Measurements from ENCODE around the gene MBNL2.
"Not testable (repeated sequence)": the region's sequence is repeated elsewhere in the genome, so short reads cannot be mapped to it uniquely, and the experiment has no call there.

The MBNL2 gene, protein sequence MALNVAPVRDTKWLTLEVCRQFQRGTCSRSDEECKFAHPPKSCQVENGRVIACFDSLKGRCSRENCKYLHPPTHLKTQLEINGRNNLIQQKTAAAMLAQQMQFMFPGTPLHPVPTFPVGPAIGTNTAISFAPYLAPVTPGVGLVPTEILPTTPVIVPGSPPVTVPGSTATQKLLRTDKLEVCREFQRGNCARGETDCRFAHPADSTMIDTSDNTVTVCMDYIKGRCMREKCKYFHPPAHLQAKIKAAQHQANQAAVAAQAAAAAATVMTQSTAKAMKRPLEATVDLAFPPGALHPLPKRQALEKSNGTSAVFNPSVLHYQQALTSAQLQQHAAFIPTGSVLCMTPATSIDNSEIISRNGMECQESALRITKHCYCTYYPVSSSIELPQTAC

GRCh38 chr13:97221989-97222700 lies at the start of gene MBNL2:
Gene MBNL2, plus strand, starts transcription at chr13:97222333. Its CDS starts 53,903 bp downstream, at chr13:97276236.
- DNase-seq, result peak; percentile 77 to 97 (median 91)

- no peak for DNase-seq
Measured at GRCh38 chr13:97174638-97175037, 47.5 kb upstream of the MBNL2 start.

DNA sequence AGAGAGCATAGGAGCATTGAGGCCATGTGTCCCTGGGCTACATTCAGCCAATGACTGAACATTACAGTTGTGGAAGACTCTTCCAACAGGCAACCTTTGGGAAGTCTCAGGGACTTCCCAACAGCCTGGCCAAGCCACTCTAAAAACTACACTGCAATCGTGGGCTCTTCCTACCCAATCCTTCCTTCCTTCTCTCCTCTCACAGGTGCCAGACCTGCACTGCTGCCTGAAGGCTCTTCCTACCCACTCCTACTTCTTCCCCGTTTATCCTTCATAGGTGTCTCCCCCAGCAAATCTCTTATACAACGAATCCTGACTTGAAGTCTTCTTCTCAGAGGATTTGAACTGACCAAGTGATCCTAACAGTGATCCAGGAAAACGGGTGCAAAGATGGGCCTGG lies 47.1 kb upstream of the MBNL2 start:
- DNase-seq, result no peak

- DNase-seq, result no peak
Measured at GRCh38 chr13:97179501-97179900, 42.6 kb upstream of the MBNL2 start.

DNA sequence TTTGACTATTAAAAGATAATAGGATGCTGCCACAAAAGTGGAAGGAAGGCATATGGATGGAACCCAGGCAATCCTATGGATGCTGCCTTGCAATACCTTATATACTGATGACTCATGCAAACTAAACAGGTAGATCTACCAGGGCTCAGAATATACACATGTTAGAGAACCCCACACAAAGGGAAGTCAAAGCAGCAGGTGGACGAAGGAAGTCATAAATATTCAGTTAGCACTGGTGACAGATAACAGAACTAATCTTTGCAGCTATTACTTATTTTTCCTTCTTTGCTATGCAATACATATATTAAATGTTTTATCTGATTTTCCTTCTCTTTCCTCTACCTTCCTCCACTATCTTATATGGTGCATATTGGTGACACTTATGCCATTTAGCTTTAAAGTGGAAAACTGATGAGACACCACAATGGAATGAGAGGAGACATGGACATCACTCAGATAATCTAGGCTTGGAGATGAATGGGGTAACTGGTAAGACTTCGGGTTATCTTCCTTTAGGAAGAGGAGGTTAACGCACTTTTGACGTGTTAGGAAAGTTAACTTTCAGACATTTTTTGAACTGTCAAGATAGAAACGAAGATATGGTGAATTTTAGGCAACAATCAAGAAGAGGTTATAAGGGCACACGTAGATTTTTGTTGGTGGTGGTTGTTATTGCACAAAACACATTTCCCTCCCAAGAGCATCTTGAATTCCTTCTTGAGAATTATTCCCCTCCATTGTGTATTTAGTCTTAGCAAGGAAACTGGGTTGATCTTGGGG lies 39.8 kb upstream of the MBNL2 start:
- DNase-seq, result peak in 2 of 3 experiments; percentile 25 to 61

- DNase-seq, result no peak
Measured at GRCh38 chr13:97185291-97185690, 36.8 kb upstream of the MBNL2 start.

DNA sequence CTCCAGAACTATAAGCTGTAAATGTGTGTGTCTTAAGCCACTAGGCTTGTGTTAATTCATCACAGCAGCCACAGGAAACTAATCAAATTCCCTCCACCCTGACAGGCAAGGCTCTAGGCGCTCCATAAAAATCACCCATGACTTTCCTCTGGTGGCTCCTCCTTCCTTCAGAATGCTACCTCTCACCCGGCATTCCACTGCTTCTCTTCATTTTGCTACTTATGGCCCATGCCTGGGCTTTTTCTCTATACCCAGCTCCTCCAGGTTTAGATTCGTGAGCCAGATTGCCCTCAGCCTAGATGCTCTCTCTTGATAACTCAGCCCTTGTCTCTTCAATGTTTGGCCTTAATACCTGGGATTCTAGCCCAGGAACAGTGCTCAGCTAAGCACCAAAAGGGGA lies 36.4 kb upstream of the MBNL2 start:
- DNase-seq, result no peak

- no peak for DNase-seq
Measured at GRCh38 chr13:97188207-97188606, 33.9 kb upstream of the MBNL2 start.

DNA sequence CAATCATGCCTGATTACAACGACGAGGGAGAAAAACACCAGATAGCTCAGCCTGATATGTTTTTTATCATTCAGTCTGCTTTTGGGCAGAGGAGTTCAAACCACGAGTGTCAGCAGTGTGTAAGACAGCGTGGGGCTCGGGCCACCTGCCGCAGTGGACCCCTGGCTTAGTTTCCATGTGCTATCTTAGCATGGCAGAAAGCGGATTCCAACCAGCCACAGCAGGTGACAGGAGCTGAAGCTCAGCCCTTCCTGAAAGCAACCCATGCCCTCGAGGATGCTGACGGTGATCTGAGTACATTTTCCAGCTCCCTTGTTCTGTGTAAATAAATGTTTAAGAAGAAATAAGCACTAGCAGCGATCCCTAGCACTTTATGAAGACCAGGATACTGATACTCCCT lies 32.2 kb upstream of the MBNL2 start:
- peak; percentile 40 to 93 (median 73) for DNase-seq

DNA sequence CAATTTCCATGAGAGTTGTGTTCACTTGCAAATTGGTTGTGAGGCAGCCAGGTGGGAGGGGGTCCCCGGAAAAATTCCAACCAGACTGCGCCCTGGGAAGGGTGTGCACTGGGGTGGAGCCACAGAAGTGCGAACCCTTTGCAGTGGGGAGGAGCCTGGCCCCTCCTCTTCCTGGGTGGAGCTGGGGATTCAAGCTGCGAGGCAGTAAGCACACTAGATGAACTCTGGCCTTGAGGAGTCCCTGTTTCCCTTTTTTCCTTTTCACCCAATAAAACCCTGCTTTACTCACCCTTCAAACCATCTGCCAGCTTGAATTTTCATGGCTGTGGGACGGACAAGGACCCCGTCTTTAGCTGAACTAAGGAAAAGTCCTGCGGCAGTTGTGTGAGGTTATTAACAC lies 31.0 kb upstream of the MBNL2 start:
- peak in 2 of 3 experiments; percentile 19 to 52 for DNase-seq

DNA sequence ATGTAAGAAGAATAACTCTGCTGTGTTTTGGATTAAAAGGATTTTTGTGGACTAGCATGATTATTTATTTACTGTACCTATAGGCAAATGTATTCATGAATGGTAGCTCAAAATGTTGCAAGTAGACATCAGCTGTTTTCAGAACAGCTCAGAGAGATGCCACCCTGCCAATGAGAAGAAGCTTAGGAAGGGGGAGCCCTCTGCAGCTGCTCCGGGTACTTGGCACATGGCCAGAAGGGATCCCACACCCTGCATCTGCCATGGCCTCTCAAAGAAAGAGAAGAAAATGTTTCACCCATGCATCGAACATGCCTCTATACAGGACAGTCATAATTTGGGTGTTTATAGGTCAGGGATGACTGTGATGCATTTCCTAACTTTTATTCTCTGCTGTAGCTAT lies 30.5 kb upstream of the MBNL2 start:
- peak; percentile 12 to 71 (median 36) for DNase-seq

DNA sequence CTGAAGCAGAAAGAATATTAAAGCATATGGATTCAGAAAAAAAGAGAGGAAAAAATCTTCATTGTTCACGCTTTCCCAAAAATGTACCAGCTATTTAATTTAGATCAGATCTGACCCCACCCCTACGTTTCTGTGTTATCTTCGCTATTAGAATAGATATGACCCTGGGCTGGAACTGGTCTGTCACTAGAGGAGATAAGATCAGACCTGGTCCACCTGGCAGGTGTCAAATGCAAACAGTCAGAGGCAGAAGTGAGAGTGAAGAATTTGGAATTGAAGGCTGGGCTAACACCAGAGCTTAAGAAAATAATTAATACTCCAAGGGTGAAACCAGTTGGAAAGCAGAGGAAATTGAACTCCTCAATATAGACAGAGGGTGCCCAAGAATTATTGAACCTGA lies 30.0 kb upstream of the MBNL2 start:
- no peak for DNase-seq

DNA sequence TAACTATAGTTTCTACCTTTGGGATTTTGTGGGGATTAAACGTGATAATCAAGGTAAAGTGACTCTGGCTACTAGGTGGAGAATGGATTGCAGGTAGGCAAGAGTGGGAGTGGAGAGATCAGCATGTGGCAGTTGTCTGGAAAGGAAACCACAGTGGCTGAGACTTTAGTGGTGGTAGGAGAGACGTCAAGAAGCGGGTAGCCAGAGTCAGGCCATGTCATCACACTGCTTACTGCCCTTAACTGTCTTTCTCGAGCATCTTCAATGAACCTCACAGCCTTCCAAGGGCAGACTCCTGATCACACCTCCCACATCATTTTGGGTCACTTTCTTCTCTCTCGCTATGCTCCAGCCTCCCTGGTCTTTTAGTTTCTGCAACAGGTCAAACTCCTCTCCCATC lies 28.6 kb upstream of the MBNL2 start:
- DNase-seq, result no peak

DNA sequence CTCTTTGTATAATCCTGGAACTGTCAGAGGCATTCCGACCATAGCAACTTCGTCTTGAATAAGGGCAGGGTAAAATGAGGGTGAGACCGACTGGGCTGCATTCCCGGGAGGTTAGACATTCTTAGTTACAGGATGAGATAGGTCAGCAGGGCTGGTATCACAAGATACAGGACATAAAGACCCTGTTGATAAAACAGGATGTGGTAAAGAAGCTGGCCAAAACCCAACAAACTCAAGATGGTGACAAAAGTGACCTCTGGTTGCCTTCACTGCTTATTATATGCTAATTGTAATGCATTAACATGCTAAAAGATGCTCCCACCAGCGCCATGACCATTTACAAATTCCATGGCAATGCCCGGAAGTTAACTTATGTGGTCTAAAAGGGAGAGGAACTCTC lies 27.7 kb upstream of the MBNL2 start:
- DNase-seq, result no peak

GRCh38 chr13:97196340-97196739 lies 25.8 kb upstream of the MBNL2 start:
- no peak for DNase-seq

GRCh38 chr13:97198753-97199152 lies 23.4 kb upstream of the MBNL2 start:
- DNase-seq, result no peak

GRCh38 chr13:97199451-97199850 lies 22.7 kb upstream of the MBNL2 start:
- no peak for DNase-seq

GRCh38 chr13:97200081-97200942 lies 21.8 kb upstream of the MBNL2 start:
- no peak for DNase-seq

GRCh38 chr13:97202761-97203160 lies 19.4 kb upstream of the MBNL2 start:
- DNase-seq, result no peak

- DNase-seq, result peak in 1 of 3 experiments; percentile 62
Measured at GRCh38 chr13:97205465-97205864, 16.7 kb upstream of the MBNL2 start.

- DNase-seq, result peak in 1 of 3 experiments; percentile 62
Measured at GRCh38 chr13:97205982-97206381, 16.2 kb upstream of the MBNL2 start.

- DNase-seq, result not testable (repeated sequence)
Measured at GRCh38 chr13:97207252-97207651, 14.9 kb upstream of the MBNL2 start.

Measured in NCI-H1417 (cell line).